ENCODE results near the gene METTL26.

Gene METTL26

DNA sequence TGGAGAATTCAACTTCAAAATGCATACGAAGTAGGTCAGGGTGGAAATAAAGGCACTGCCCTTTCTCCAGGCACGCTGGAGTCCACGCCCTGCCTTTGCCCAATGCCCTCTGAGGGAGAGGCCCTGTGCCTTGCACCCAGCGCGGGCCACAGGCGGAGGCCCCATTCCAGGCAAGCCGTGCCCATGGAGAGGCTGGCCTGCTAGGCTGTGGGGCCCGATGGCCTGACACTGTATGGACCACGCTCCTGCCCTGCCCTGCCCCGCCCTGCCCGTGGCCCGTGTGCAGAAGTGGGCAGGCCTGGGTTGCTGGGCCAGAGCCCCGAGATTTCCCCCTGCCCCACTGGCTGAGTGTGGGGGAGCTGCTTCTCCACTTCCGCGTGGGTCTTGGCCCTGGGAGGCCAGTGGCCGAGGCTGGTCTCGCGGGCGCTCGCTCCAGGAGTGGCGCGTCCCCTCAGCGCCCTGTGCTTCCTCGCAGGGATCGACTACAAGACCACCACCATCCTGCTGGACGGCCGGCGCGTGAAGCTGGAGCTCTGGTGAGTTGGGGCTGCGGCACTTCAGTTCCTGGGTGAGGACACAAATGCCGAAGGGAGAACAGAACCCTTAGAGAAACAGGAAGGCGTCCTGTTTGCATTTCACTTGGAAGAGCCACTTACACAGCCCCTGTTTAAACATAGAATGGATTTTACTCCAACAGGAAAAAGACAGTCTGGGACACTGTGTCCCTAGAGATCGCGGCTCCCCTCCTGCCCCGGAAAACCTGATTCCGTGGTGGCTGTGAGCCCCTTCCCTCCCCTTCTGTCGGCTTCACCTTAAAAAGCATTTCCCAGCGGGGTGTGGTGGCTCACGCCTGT lies 19.1 kb downstream of the METTL26 start:
- no peak overlapping the region for H3K4me3 ChIP-seq (ENCODE audit: control insufficient read depth, low read depth, low read length)
- no peak for DNase-seq (ENCODE audit: low read depth)
- TF ChIP-seq, protein P1, sequence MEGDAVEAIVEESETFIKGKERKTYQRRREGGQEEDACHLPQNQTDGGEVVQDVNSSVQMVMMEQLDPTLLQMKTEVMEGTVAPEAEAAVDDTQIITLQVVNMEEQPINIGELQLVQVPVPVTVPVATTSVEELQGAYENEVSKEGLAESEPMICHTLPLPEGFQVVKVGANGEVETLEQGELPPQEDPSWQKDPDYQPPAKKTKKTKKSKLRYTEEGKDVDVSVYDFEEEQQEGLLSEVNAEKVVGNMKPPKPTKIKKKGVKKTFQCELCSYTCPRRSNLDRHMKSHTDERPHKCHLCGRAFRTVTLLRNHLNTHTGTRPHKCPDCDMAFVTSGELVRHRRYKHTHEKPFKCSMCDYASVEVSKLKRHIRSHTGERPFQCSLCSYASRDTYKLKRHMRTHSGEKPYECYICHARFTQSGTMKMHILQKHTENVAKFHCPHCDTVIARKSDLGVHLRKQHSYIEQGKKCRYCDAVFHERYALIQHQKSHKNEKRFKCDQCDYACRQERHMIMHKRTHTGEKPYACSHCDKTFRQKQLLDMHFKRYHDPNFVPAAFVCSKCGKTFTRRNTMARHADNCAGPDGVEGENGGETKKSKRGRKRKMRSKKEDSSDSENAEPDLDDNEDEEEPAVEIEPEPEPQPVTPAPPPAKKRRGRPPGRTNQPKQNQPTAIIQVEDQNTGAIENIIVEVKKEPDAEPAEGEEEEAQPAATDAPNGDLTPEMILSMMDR (conservative IDR thresholded peaks at IDR 0.05; ENCODE audit: control insufficient read depth, insufficient read depth, low read depth, low read length): no peak

DNA sequence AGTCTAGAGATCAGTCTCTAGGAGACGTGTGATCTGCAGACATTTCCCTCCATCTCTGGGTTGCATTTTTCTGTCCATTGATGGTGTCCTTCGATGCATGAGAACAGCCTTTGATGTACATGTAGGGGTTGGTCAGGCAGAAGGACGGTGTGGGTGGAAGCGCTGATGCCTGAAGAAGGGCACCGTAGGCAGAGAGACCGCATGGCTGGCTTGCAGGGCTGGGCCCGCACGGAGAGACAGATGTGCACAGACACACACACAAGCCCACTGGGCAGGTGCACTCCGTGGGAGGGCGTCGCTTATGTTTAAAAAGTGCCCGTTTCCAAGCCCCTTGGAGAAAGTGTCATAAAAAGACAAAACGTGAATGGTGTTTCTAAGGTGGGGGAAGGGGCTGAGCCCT lies 21.0 kb downstream of the METTL26 start:
- H3K4me3 ChIP-seq (ENCODE audit: control insufficient read depth, low read depth, low read length): no peak overlapping the region
- DNase-seq (ENCODE audit: low read depth): no peak
- TF ChIP-seq, protein P1 (conservative IDR thresholded peaks at IDR 0.05; ENCODE audit: control insufficient read depth, insufficient read depth, low read depth, low read length): no peak

DNA sequence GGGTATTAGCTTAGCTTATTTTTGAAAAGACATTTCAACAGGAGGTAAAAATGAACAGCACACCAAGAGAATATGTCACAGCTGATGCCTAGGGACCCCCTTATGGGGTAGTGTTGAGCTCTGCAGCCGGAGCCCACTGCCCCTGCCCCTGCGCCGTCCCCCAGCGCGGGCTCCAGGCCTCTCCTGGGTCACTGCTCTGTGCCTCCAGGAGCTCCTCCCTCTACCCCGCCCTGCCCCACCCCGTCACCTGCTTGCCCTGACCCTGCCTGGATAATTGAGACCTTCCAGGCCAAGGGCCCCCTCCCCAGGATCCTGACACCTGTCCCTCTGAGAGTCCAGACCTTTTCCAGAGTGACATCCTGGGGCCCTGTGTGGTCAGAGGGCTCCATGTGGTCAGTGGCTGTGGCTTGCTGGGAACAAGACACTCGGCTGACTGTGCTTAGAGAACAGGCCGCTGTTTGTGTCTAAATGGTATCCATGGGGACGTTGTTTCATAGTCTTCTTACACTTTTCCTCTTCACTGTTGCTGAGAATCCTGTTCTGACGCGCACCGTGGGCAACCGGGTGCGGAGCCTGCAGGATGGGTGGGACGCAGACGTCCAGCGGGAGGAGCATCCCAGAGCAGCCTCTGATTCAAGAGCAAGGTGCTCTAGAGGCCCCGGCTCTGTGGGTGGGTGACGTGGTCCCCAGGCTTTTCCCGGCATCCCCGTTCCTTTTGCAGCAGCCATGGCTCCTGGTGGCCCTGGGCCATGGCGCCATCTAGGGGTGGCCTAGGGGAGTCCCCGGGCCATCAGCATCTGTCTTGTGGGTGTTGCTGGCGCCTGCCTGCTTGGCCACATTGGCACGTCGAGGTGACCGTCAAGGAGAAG lies 25.4 kb downstream of the METTL26 start:
- TF ChIP-seq, protein P1 (conservative IDR thresholded peaks at IDR 0.05; ENCODE audit: control insufficient read depth, insufficient read depth, low read depth, low read length): peak; percentile 49
- DNase-seq (ENCODE audit: low read depth): peak; percentile 63
- no peak overlapping the region for H3K4me3 ChIP-seq (ENCODE audit: control insufficient read depth, low read depth, low read length)

DNA sequence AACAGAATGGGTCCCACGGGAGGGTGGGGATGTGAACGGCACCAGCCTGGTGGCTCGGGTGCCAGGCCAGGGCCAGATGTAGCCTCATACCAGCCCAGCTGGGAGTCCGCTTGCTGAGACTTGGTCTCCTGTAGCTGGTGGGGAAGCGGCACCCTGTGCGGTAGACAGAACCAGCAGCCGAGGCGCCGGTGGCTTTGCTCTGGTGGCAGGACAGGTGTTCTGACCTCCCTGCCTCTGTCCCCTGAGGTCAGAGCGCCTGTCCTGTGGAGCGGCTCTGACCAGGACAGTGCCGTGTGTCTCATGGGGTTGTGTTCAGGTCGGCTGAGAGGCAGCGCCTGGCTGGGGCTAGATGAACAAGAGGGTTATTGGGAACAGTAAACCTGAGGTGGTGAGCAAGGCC lies 26.1 kb downstream of the METTL26 start:
- H3K4me3 ChIP-seq (ENCODE audit: control insufficient read depth, low read depth, low read length): no peak overlapping the region
- TF ChIP-seq, protein P1 (conservative IDR thresholded peaks at IDR 0.05; ENCODE audit: control insufficient read depth, insufficient read depth, low read depth, low read length): no peak
- no peak for DNase-seq (ENCODE audit: low read depth)

DNA sequence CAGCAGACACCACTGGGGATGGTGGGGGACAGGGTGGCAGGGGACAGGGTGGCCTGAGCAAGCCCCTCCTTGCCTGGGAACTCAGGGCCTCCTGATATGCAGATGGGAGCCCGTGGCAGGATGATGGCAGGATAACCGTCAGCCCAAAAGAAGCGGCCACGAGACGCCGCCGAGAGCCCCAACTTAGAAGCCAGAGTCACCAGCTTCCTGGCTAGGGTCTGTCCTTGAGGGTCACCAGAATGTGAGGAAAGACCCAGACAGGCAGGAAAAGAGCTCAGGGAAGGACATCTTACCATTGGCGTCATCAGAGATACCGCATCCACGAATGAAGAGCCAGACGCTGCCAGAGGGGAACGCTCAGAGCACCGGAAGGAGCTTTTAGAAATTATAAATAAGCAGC lies 26.8 kb downstream of the METTL26 start:
- no peak for DNase-seq (ENCODE audit: low read depth)
- no peak overlapping the region for H3K4me3 ChIP-seq (ENCODE audit: control insufficient read depth, low read depth, low read length)
- TF ChIP-seq, protein P1 (conservative IDR thresholded peaks at IDR 0.05; ENCODE audit: control insufficient read depth, insufficient read depth, low read depth, low read length): no peak

DNA sequence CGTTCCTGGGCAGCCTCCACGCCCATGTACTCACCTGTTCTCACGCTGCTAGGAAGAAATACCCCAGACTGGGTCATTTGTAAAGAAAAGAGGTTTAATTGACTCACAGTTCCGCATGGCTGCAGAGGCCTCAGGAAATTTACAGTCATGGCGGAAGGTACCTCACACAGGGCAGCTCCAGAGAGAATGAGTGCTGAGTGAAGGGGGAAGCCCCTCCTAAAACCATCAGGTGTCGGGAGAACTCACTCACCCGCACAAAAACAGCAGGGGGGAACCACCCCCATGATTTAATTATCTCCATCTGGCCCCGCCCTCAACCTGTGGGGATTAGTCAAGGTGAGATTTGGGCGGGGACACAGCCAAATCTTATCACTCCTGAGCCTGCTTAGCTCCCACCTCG lies 28.1 kb downstream of the METTL26 start:
- H3K4me3 ChIP-seq (ENCODE audit: control insufficient read depth, low read depth, low read length): no peak overlapping the region
- DNase-seq (ENCODE audit: low read depth): no peak
- TF ChIP-seq, protein P1 (conservative IDR thresholded peaks at IDR 0.05; ENCODE audit: control insufficient read depth, insufficient read depth, low read depth, low read length): no peak
